H1 (cell line): ENCODE measurements around the gene GRIA4. TPM values are rescaled to one million over a fixed set of nuclear protein-coding genes. Genes with fewer than 3 reads are reported as not detected.

ENCODE experiments used
- CTCF ChIA-PET: fragments of 300-600 bp; sonication (Branson Sonifier 250); formaldehyde crosslinking; loops from one replicate; lab custom pipeline; 2021; ENCODE audit not compliant: partially characterized antibody; lab: Charles Lee
- POLR2A ChIA-PET: fragments of 300-600 bp; sonication (Branson Sonifier 250); formaldehyde crosslinking; loops from one replicate; lab custom pipeline; 2021; ENCODE audit warnings: inconsistent platforms; ENCODE audit not compliant: partially characterized antibody; lab: Charles Lee
- DNase-seq, 2 experiments: peaks; one replicate each; pipeline versions ENCODE4 v3.0.0 to v3.0.0-alpha.2; 2010 to 2022; ENCODE audit warnings: low spot score in 2 of 2, low read depth in 1 of 2, mixed read lengths in 1 of 2
- FAIRE-seq: peaks from 2 replicates; lab custom pipeline; 2011; peaks lifted over from hg19 to GRCh38; lab: Jason Lieb, UNC
- H2AFZ ChIP-seq: 2 replicates; pipeline ENCODE4 v1.8.1; 2012; ENCODE audit warnings: low read length, inconsistent platforms
- H2AK5ac ChIP-seq: 2 replicates; pipeline ENCODE4 v1.6.1; 2013; ENCODE audit warnings: low read depth, low read length
- H2BK120ac ChIP-seq: replicated peaks from 2 replicates; pipeline ENCODE3; 2013; ENCODE audit warnings: low read depth, low read length, inconsistent platforms
- H2BK12ac ChIP-seq: 2 replicates; pipeline ENCODE4 v1.6.1; 2013; ENCODE audit warnings: low read depth, low read length
- H2BK15ac ChIP-seq: 2 replicates; pipeline ENCODE4 v1.6.1; 2013; ENCODE audit warnings: low read length
- H2BK20ac ChIP-seq: 2 replicates; pipeline ENCODE4 v1.6.1; 2013; ENCODE audit warnings: low read length
- H2BK5ac ChIP-seq: 2 replicates; pipeline ENCODE4 v1.6.1; 2013; ENCODE audit warnings: low read depth, low read length
- H3K14ac ChIP-seq: 2 replicates; pipeline ENCODE4 v1.6.1; 2013; ENCODE audit warnings: inconsistent platforms; ENCODE audit not compliant: insufficient read length
- H3K18ac ChIP-seq: 2 replicates; pipeline ENCODE4 v1.6.1; 2013; ENCODE audit warnings: low read length; ENCODE audit errors: extremely low read depth
- H3K23ac ChIP-seq: 2 replicates; pipeline ENCODE4 v1.6.1; 2013; ENCODE audit warnings: inconsistent platforms; ENCODE audit not compliant: insufficient read length
- H3K23me2 ChIP-seq: 2 replicates; pipeline ENCODE4 v1.6.1; 2013; ENCODE audit warnings: low read depth, low read length
- H3K27ac ChIP-seq: 2 replicates; pipeline ENCODE4 v1.6.1; 2011; ENCODE audit warnings: low read depth, low read length, inconsistent platforms
- H3K27me3 ChIP-seq, 4 experiments: replicated peaks in 1 of 4; 1 replicate in 1 of 4; 2 replicates in 3 of 4; pipeline versions ENCODE4 v1.6.1 to v1.8.1; 2011 to 2013; ENCODE audit warnings: low read length in 3 of 4, mild to moderate bottlenecking in 3 of 4, inconsistent platforms in 2 of 4, mixed read lengths in 2 of 4, moderate library complexity in 1 of 4; ENCODE audit not compliant: control insufficient read depth in 3 of 4, insufficient read depth in 3 of 4; ENCODE audit errors: extremely low read depth in 1 of 4
- H3K36me3 ChIP-seq, 4 experiments: 2 replicates each; pipeline versions ENCODE4 v1.6.1 to v1.8.1; 2011 to 2013; ENCODE audit warnings: mild to moderate bottlenecking in 4 of 4, low read length in 3 of 4, moderate library complexity in 2 of 4, control low read depth in 1 of 4, inconsistent platforms in 1 of 4; ENCODE audit not compliant: insufficient read depth in 4 of 4, control insufficient read depth in 2 of 4
- H3K4ac ChIP-seq: replicated peaks from 2 replicates; pipeline ENCODE3; 2013; ENCODE audit warnings: low read length, low read depth, mixed read lengths, inconsistent platforms; ENCODE audit not compliant: insufficient read length
- H3K4me1 ChIP-seq, 4 experiments: replicated peaks in 1 of 4; 1 replicate in 1 of 4; 2 replicates in 3 of 4; pipeline versions ENCODE4 v1.6.1 to v1.8.1; 2011 to 2013; ENCODE audit warnings: low read length in 3 of 4, inconsistent platforms in 2 of 4, mixed read lengths in 1 of 4; ENCODE audit not compliant: insufficient read depth in 4 of 4, control insufficient read depth in 3 of 4
- H3K4me2 ChIP-seq, 2 experiments: 2 replicates each; pipeline versions ENCODE4 v1.6.1 to v1.8.1; 2011 to 2013; ENCODE audit warnings: low read depth in 2 of 2, low read length in 2 of 2, control low read depth in 1 of 2, inconsistent platforms in 1 of 2, mild to moderate bottlenecking in 1 of 2; ENCODE audit not compliant: insufficient read depth in 1 of 2
- H3K4me3 ChIP-seq, 4 experiments: fragments of 200-600, 300-600 bp in 1 of 4; sonication (generic), shearing (Covaris generic), sonication (Bioruptor Twin) in 1 of 4; 2 replicates each; pipeline versions ENCODE4 v1.5.1 to v1.8.1; 2011 to 2016; ENCODE audit warnings: low read length in 4 of 4, low read depth in 3 of 4, control low read depth in 2 of 4, inconsistent platforms in 2 of 4, mild to moderate bottlenecking in 2 of 4, mixed read lengths in 1 of 4, moderate library complexity in 1 of 4; ENCODE audit not compliant: insufficient read depth in 2 of 4; ENCODE audit errors: extremely low read depth in 1 of 4
- H3K56ac ChIP-seq: replicated peaks from 2 replicates; pipeline ENCODE3; 2013; ENCODE audit warnings: low read depth, mild to moderate bottlenecking, mixed read lengths, low read length, inconsistent platforms; ENCODE audit not compliant: insufficient read length
- H3K79me1 ChIP-seq: 2 replicates; pipeline ENCODE4 v1.6.1; 2013; ENCODE audit warnings: low read depth, low read length, control low read depth
- H3K79me2 ChIP-seq, 2 experiments: 2 replicates each; pipeline versions ENCODE4 v1.6.1 to v1.8.1; 2012 to 2013; ENCODE audit warnings: low read length in 2 of 2, mild to moderate bottlenecking in 2 of 2, inconsistent platforms in 1 of 2; ENCODE audit not compliant: insufficient read depth in 2 of 2, control insufficient read depth in 1 of 2
- H3K9ac ChIP-seq, 4 experiments: replicated peaks in 1 of 4; 1 replicate in 1 of 4; 2 replicates in 3 of 4; pipeline versions ENCODE4 v1.6.1 to v1.8.1; 2011 to 2013; ENCODE audit warnings: low read depth in 3 of 4, low read length in 3 of 4, control low read depth in 2 of 4, mild to moderate bottlenecking in 2 of 4, moderate library complexity in 2 of 4, inconsistent platforms in 1 of 4; ENCODE audit errors: extremely low read depth in 1 of 4
- H3K9me3 ChIP-seq, 2 experiments: 2 replicates each; pipeline versions ENCODE4 v1.6.1 to v1.8.1; 2012 to 2013; ENCODE audit warnings: mild to moderate bottlenecking in 2 of 2, moderate library complexity in 2 of 2, control low read depth in 1 of 2, inconsistent platforms in 1 of 2, low read depth in 1 of 2, low read length in 1 of 2, mixed read lengths in 1 of 2; ENCODE audit not compliant: insufficient read depth in 2 of 2
- H4K20me1 ChIP-seq, 2 experiments: replicated peaks in 1 of 2; 2 replicates each; pipeline versions ENCODE3 to v1.8.1; 2011 to 2013; ENCODE audit warnings: inconsistent platforms in 2 of 2, low read length in 2 of 2, mild to moderate bottlenecking in 1 of 2; ENCODE audit not compliant: insufficient read depth in 2 of 2, control insufficient read depth in 1 of 2
- H4K5ac ChIP-seq: 2 replicates; pipeline ENCODE4 v1.6.1; 2013; ENCODE audit warnings: low read length, low read depth, mixed read lengths, inconsistent platforms; ENCODE audit not compliant: insufficient read length
- H4K8ac ChIP-seq: 2 replicates; pipeline ENCODE4 v1.8.0; 2013; ENCODE audit warnings: mild to moderate bottlenecking, moderate library complexity, low read length, inconsistent platforms; ENCODE audit not compliant: insufficient read depth; ENCODE audit errors: extremely low read depth
- H4K91ac ChIP-seq: replicated peaks from 2 replicates; pipeline ENCODE3; 2013; ENCODE audit warnings: low read length, mixed read lengths, inconsistent platforms; ENCODE audit not compliant: insufficient read length
- CBX5 ChIP-seq: fragments of 300-800, 300-1000 bp; sonication (generic); IDR thresholded peaks from 2 replicates; pipeline ENCODE4 v1.7.1; 2016; ENCODE audit warnings: antibody characterized with exemption, low read length, low read depth
- CBX8 ChIP-seq: fragments of 300-800, 300-1000 bp; sonication (generic); IDR thresholded peaks from 2 replicates; pipeline ENCODE4 v1.7.1; 2016; ENCODE audit warnings: low read depth, low read length, borderline replicate concordance
- CHD1 ChIP-seq: IDR thresholded peaks from 2 replicates; pipeline ENCODE4 v1.6.1; 2012; ENCODE audit warnings: low read depth, low read length, improper control_type of control experiment
- EP300 ChIP-seq, 2 experiments: IDR thresholded peaks; 1 replicate in 1 of 2; 2 replicates in 1 of 2; pipeline ENCODE4 v1.6.1; 2011 to 2012; ENCODE audit warnings: low read depth in 2 of 2, low read length in 2 of 2, mild to moderate bottlenecking in 2 of 2, borderline replicate concordance in 1 of 2, inconsistent platforms in 1 of 2, moderate library complexity in 1 of 2
- JUN ChIP-seq: IDR thresholded peaks from 2 replicates; pipeline ENCODE4 v1.6.1; 2011; ENCODE audit warnings: low read depth, mild to moderate bottlenecking, improper control_type of control experiment, low read length
- POU5F1 ChIP-seq: IDR thresholded peaks from 2 replicates; pipeline ENCODE4 v1.6.1; 2011; ENCODE audit warnings: low read depth, mild to moderate bottlenecking, low read length, moderate library complexity
- RFX5 ChIP-seq: IDR thresholded peaks from 2 replicates; pipeline ENCODE4 v1.6.1; 2011; ENCODE audit warnings: low read depth, low read length, improper control_type of control experiment, borderline replicate concordance
- SP1 ChIP-seq: IDR thresholded peaks from 2 replicates; pipeline ENCODE4 v1.6.1; 2011; ENCODE audit warnings: low read depth, low read length
- TCF12 ChIP-seq: IDR thresholded peaks from 2 replicates; pipeline ENCODE4 v1.6.1; 2011; ENCODE audit warnings: low read depth, mild to moderate bottlenecking, low read length
- ZNF274 ChIP-seq: IDR thresholded peaks from 2 replicates; pipeline ENCODE4 v1.7.0; 2012; ENCODE audit warnings: low read length, borderline replicate concordance; ENCODE audit errors: extremely low read depth
- WGBS, 2 experiments: shearing (Covaris generic) in 1 of 2; methylation state at CpG; one replicate each; pipeline versions ENCODE4 v1.1.6 to v1.1.7; 2013 to 2015; ENCODE audit warnings: low lambda C conversion rate in 2 of 2, mixed read lengths in 2 of 2, inconsistent platforms in 1 of 2, low coverage in 1 of 2, missing lambda C conversion rate in 1 of 2; ENCODE audit not compliant: insufficient replicate concordance in 2 of 2, insufficient coverage in 1 of 2, insufficient read length in 1 of 2; ENCODE audit errors: extremely low coverage in 1 of 2, missing lambda C conversion rate in 1 of 2; 5-methylcytosine and 5-hydroxymethylcytosine counted together
- polyA plus RNA-seq, 7 experiments: library from polyadenylated mRNA; depleted of rRNA in 3 of 7; stranded (reverse) in 5 of 7; unstranded in 2 of 7; fragments of >200 nt in 5 of 7; fragments of 200-250 nt in 2 of 7; gene quantifications; 1 replicate in 5 of 7; 2 replicates in 1 of 7; 4 replicates in 1 of 7; pipeline versions ENCODE4 v1.2.1 to v1.2.3, GENCODE V29; 2011 to 2013; ENCODE audit warnings: missing spikeins in 2 of 7, mixed read lengths in 2 of 7
- total RNA-seq: library from RNA; stranded (reverse); fragmentation: NEBNext Ultra II Directional; extraction: Animal tissue kit (Norgen Biotek cat#: 25700); gene quantifications from 2 replicates; pipeline ENCODE4 v1.2.1, GENCODE V29; 2021

The GRIA4 gene
- total and polyA plus RNA-seq, 2 of the 8 experiments (the other 6 are each of a cell fraction or from before 2014, with no cell fraction given), result 12.5 to 21.8 TPM

DNA sequence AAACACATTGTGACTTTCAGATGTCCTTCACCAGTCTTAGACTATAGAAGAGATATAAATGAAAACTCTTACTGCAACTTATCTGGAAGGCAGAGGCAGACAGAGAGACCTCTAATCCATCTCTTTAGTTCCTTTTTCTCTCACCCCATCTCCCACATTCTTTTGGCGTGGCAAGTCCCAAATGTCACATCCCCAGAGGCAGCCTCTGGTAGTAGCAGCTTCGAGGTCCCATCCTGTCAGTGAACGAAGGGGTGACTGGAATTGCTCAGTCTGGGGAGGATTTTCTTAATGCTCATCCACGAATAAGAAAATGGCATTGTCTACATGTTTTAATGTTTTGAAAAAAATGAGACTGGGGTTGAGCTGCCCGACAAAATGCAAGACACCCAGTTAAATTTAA, 201.4 kb downstream of the GRIA4 start:
- Histone ChIP-seq H3K79me2 (no peaks in the 10 kb centered on the region), H3K23ac (no peak overlapping the region), H3K4me2 (no peak overlapping the region), H3K9ac (no peak overlapping the region), H2BK120ac (no peak overlapping the region), H3K79me1 (no peaks in the 10 kb centered on the region), H3K56ac (no peak overlapping the region), H3K4me1 (no peaks in the 10 kb centered on the region), H2AFZ (no peak overlapping the region), H2BK5ac (no peak overlapping the region), H2BK20ac (no peak overlapping the region), H3K36me3 (no peaks in the 10 kb centered on the region), H3K27me3 (no peaks in the 10 kb centered on the region), H3K18ac (no peak overlapping the region), H3K4ac (no peak overlapping the region), H4K8ac (no peak overlapping the region), H2AK5ac (no peak overlapping the region), H2BK15ac (no peak overlapping the region), H3K4me3 (no peak overlapping the region), H3K23me2 (no peaks in the 10 kb centered on the region), H4K91ac (no peak overlapping the region), H4K20me1 (no peaks in the 10 kb centered on the region), H3K27ac (no peak overlapping the region), H3K9me3 (no peaks in the 10 kb centered on the region), H3K14ac (no peak overlapping the region), H2BK12ac (no peak overlapping the region), H4K5ac (no peak overlapping the region)
- TF ChIP-seq CBX8, result no peak
- TF ChIP-seq POU5F1, result no peak
- TF ChIP-seq ZNF274, result no peak
- TF ChIP-seq RFX5, result no peak
- TF ChIP-seq CBX5, result no peak
- TF ChIP-seq JUN, result no peak
- no peak for TF ChIP-seq EP300 (IDR thresholded peaks at IDR 0.05; ENCODE audit: borderline replicate concordance in 1 of 2, low read depth in 2 of 2, low read length in 2 of 2)
- no peak for TF ChIP-seq SP1
- TF ChIP-seq TCF12, result no peak
- TF ChIP-seq CHD1, result no peak
- WGBS, 2 experiments, result 85% methylated on average over 5 of the region's 5 CpGs; no CpG with 5 or more reads in 1 of the 2 experiments
- no peak for DNase-seq
- CTCF ChIA-PET, result interaction anchor here (0.6 to 1.1 kb wide), 2 partner anchors 10 to 1076 kb away, joined by 3 read pairs; no protein-coding TSS in a partner anchor
- POLR2A ChIA-PET, result interaction anchor here (1.0 kb wide), 1 partner anchor 14 kb away, joined by 3 read pairs; no protein-coding TSS in a partner anchor
- no peak for FAIRE-seq
